Inferior parietal cortex (tissue), 1 donor: ENCODE measurements around the gene CBX6.
"Not testable (repeated sequence)": the region's sequence is repeated elsewhere in the genome, so short reads cannot be mapped to it uniquely, and the experiment has no call there.

Experiments used
- DNase-seq: peaks from one replicate; pipeline ENCODE4 v3.0.0-alpha.2; 2016; ENCODE audit errors: extremely low spot score

Gene CBX6

GRCh38 chr22:38861170-38861876 is 10.7 kb downstream of the CBX6 start:
- DNase-seq = no peak

GRCh38 chr22:38860283-38861169 is 11.5 kb downstream of the CBX6 start:
- no peak for DNase-seq

- no peak for DNase-seq
These were observed 12.3 kb downstream of the CBX6 start for GRCh38 chr22:38859581-38860282.

- no peak for DNase-seq
These were observed 13.5 kb downstream of the CBX6 start for GRCh38 chr22:38858492-38858891.

GRCh38 chr22:38854476-38854875 is 17.5 kb downstream of the CBX6 start:
- DNase-seq = not testable (repeated sequence)

GRCh38 chr22:38853883-38854282 is 18.1 kb downstream of the CBX6 start:
- DNase-seq = not testable (repeated sequence)

GRCh38 chr22:38853196-38853651 is 18.8 kb downstream of the CBX6 start:
- no peak for DNase-seq

GRCh38 chr22:38852522-38852921 is 19.5 kb downstream of the CBX6 start:
- no peak for DNase-seq

GRCh38 chr22:38850941-38851849 is 20.8 kb downstream of the CBX6 start:
- DNase-seq = no peak

- no peak for DNase-seq
These were observed 21.6 kb downstream of the CBX6 start for GRCh38 chr22:38850399-38850798.

GRCh38 chr22:38849811-38850210 is 22.2 kb downstream of the CBX6 start:
- no peak for DNase-seq

GRCh38 chr22:38846412-38846811 is 25.6 kb downstream of the CBX6 start:
- no peak for DNase-seq

- no peak for DNase-seq
These were observed 26.8 kb downstream of the CBX6 start for GRCh38 chr22:38845004-38845740.

GRCh38 chr22:38844315-38845003 is 27.6 kb downstream of the CBX6 start:
- no peak for DNase-seq

GRCh38 chr22:38843657-38844314 is 28.2 kb downstream of the CBX6 start, which contains the start of gene NPTXR:
Gene NPTXR, minus strand, starts transcription at chr22:38844028.
- DNase-seq = no peak

GRCh38 chr22:38843201-38843656 is 28.8 kb downstream of the CBX6 start:
- no peak for DNase-seq

GRCh38 chr22:38842512-38843200 is 29.4 kb downstream of the CBX6 start:
- DNase-seq = no peak

- no peak for DNase-seq
These were observed 30.4 kb downstream of the CBX6 start for GRCh38 chr22:38841635-38842034.

GRCh38 chr22:38841211-38841610 is 30.8 kb downstream of the CBX6 start:
- no peak for DNase-seq
